ENCODE measurements around the gene SGTB. TPM values are rescaled to one million over a fixed set of nuclear protein-coding genes. Genes with fewer than 3 reads are reported as not detected.

SGTB gene
- polyA plus RNA-seq, 1 donor (not counting 4 experiments of a cell fraction or from before 2014, with no cell fraction given) = 10.4 TPM

- Histone ChIP-seq H3K27ac (ENCODE audit: control insufficient read depth, insufficient read depth, low read length) (no peak overlapping the region), H3K9ac (ENCODE audit: control insufficient read depth, extremely low read depth, insufficient read depth, low read length) (no peak overlapping the region), H3K27me3 (ENCODE audit: control insufficient read depth, extremely low read depth, insufficient read depth, low read length) (no peaks in the 10 kb centered on the region), H3K79me2 (ENCODE audit: control insufficient read depth, insufficient read depth, low read length) (peaks cover 16% of the 10 kb centered on the region), H3K4me1 (ENCODE audit: control insufficient read depth, extremely low read depth, insufficient read depth, low read length) (peaks cover 5% of the 10 kb centered on the region), H3K9me1 (ENCODE audit: control insufficient read depth, extremely low read depth, insufficient read depth, low read length) (no peaks in the 10 kb centered on the region), H3K36me3 (ENCODE audit: control insufficient read depth in 2 of 2, extremely low read depth in 1 of 2, insufficient read depth in 2 of 2, low read length in 2 of 2) (peaks cover 0 to 4% of the 10 kb centered on the region in 2 experiments), H3K9me3 (ENCODE audit: control insufficient read depth, low read depth, low read length) (no peaks in the 10 kb centered on the region), H3K4me3 (ENCODE audit: control insufficient read depth in 2 of 3, extremely low read depth in 1 of 3, insufficient read depth in 2 of 3, low read depth in 1 of 3, low read length in 3 of 3) (no peak overlapping the region), H4K20me1 (ENCODE audit: control insufficient read depth, extremely low read depth, insufficient read depth, low read length) (no peaks in the 10 kb centered on the region), H3K4me2 (ENCODE audit: control insufficient read depth, extremely low read depth, insufficient read depth, low read depth, low read length) (no peak overlapping the region), H2AFZ (ENCODE audit: control insufficient read depth, low read length) (no peak overlapping the region)
- FAIRE-seq (no peak), DNase-seq (ENCODE audit: low read depth, low spot score) (no peak)
- no peak for TF ChIP-seq CTCF (optimal IDR thresholded peaks at IDR 0.05 in 1 of 3, IDR thresholded peaks at IDR 0.05 in 1 of 3, conservative IDR thresholded peaks at IDR 0.05 in 1 of 3; ENCODE audit: extremely low read depth in 1 of 3, insufficient read depth in 2 of 3, low read length in 3 of 3)
- TF ChIP-seq EZH2 (IDR thresholded peaks at IDR 0.05; ENCODE audit: low read length) = no peak
- dilution Hi-C loops (cut with MboI; ENCODE audit: extremely low pct_ligation_motif_present, low sequenced_read_pairs) = no loop called here
These were observed 29.0 kb upstream of the SGTB start for GRCh38 chr5:65750938-65751337.

GRCh38 chr5:65749956-65750355 is 28.0 kb upstream of the SGTB start:
- Histone ChIP-seq H4K20me1 (ENCODE audit: control insufficient read depth, extremely low read depth, insufficient read depth, low read length) (no peaks in the 10 kb centered on the region), H3K36me3 (ENCODE audit: control insufficient read depth in 2 of 2, extremely low read depth in 1 of 2, insufficient read depth in 2 of 2, low read length in 2 of 2) (peaks cover 0 to 4% of the 10 kb centered on the region in 2 experiments), H3K4me2 (ENCODE audit: control insufficient read depth, extremely low read depth, insufficient read depth, low read depth, low read length) (no peak overlapping the region), H2AFZ (ENCODE audit: control insufficient read depth, low read length) (no peak overlapping the region), H3K27me3 (ENCODE audit: control insufficient read depth, extremely low read depth, insufficient read depth, low read length) (no peaks in the 10 kb centered on the region), H3K9me1 (ENCODE audit: control insufficient read depth, extremely low read depth, insufficient read depth, low read length) (no peaks in the 10 kb centered on the region), H3K4me1 (ENCODE audit: control insufficient read depth, extremely low read depth, insufficient read depth, low read length) (peaks cover 5% of the 10 kb centered on the region), H3K9ac (ENCODE audit: control insufficient read depth, extremely low read depth, insufficient read depth, low read length) (no peak overlapping the region), H3K79me2 (ENCODE audit: control insufficient read depth, insufficient read depth, low read length) (peaks cover 16% of the 10 kb centered on the region), H3K27ac (ENCODE audit: control insufficient read depth, insufficient read depth, low read length) (no peak overlapping the region), H3K9me3 (ENCODE audit: control insufficient read depth, low read depth, low read length) (no peaks in the 10 kb centered on the region), H3K4me3 (ENCODE audit: control insufficient read depth in 2 of 3, extremely low read depth in 1 of 3, insufficient read depth in 2 of 3, low read depth in 1 of 3, low read length in 3 of 3) (no peak overlapping the region)
- TF ChIP-seq EZH2 (IDR thresholded peaks at IDR 0.05; ENCODE audit: low read length) (no peak), CTCF (optimal IDR thresholded peaks at IDR 0.05 in 1 of 3, IDR thresholded peaks at IDR 0.05 in 1 of 3, conservative IDR thresholded peaks at IDR 0.05 in 1 of 3; ENCODE audit: extremely low read depth in 1 of 3, insufficient read depth in 2 of 3, low read length in 3 of 3) (no peak)
- FAIRE-seq (no peak), DNase-seq (ENCODE audit: low read depth, low spot score) (no peak)
- dilution Hi-C loops (cut with MboI; ENCODE audit: extremely low pct_ligation_motif_present, low sequenced_read_pairs) = no loop called here

All from keratinocyte (primary cell).